SK-MEL-5 (cell line): ENCODE measurements around the gene DENND6A. TPM values are rescaled to one million over a fixed set of nuclear protein-coding genes. Genes with fewer than 3 reads are reported as not detected.
"Not testable (repeated sequence)": the region's sequence is repeated elsewhere in the genome, so short reads cannot be mapped to it uniquely, and the experiment has no call there.

Experiments used
- DNase-seq: peaks from one replicate; pipeline ENCODE4 v3.0.0-alpha.2; 2016; ENCODE audit warnings: low read depth, low spot score
- in situ Hi-C: cut with HindIII; loops from 2 replicates; pipeline ENCODE4 v1.10.0; 2016; ENCODE audit warnings: low sequenced_read_pairs, high pct_unique_total_duplicates, low pct_unique_long_range_greater_than_20kb
- total RNA-seq: library from RNA; depleted of rRNA; stranded (reverse); fragments of >200 nt; shearing (Covaris generic); gene quantifications from 2 replicates; pipeline ENCODE4 v1.2.3, GENCODE V29; 2014

The DENND6A gene
- total RNA-seq, 1 experiment from 2014 or later, result 27.0 TPM

DNA sequence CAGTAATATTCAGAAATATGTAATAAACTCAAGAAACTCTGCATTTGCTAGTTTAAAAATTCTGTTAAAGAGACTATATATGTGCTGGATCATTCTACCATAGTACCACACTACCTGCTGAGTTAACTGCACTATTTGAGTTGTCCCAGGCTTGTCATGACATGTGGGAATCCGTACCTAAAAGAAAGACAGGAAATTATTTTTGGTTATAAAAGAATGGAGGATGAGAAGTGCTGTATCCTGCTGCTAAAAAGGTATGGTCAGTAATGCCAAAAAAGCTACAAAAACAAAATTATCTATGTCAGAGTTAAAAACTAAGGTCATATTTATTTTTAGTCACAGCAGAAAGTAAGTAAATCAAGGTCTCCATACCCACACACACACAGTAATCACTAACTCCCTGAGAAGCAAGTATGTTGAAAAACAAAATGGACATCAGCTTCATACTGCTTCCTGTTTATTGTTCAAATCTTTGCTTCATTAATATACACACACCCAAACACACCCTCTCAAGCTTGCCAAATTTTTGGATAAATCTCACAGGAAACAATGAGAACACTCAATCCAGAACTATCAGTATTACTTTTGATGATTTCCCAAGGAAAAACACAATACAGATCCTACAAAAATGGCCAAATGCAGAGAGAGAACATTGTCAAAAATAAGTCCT is 33.7 kb downstream of the DENND6A start:
- in situ Hi-C loops, result loop anchor here (25.0 kb wide), 1 partner anchor 178 kb away; no protein-coding TSS in a partner anchor
- DNase-seq, result no peak

DNA sequence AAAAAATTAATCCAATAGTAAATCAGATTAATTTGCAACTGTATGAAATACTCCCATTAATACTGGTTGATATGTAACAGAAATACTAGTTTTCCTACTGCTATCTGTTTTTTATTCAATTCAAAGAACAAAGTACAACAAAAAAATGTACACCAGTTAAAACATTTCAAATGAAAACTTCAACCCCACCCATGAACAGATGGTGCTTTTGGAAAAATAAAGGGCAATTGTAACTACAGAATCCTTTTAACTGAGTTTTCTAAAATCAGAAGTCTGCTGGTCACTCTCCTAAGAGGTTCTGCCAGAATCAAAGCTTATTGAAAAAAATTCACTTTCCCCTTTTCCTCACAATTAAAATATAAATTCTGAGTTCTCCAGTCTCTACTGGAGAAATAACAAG is 34.3 kb downstream of the DENND6A start:
- no peak for DNase-seq
- in situ Hi-C loops, result loop anchor here (25.0 kb wide), 1 partner anchor 179 kb away; no protein-coding TSS in a partner anchor

DNA sequence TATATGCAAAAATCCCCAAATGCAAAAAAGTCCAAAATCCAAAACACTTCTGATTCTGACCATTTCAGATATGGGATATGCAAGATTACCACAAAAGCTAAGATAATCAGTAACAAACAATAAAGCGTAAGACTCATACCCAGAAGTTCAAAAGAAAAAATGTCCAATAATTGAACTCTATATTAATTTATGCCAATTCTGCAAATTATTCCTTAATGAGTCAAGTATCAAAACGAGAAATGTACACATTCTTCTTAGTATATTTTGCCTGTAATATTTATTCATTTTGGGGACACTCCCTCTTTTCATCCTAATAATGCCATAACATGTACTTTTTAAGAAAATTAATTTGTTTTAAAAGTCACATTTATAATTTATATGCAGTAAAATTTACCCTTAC is 37.1 kb downstream of the DENND6A start:
- in situ Hi-C loops, result loop anchor here (25.0 kb wide), 1 partner anchor 182 kb away; no protein-coding TSS in a partner anchor
- no peak for DNase-seq

DNA sequence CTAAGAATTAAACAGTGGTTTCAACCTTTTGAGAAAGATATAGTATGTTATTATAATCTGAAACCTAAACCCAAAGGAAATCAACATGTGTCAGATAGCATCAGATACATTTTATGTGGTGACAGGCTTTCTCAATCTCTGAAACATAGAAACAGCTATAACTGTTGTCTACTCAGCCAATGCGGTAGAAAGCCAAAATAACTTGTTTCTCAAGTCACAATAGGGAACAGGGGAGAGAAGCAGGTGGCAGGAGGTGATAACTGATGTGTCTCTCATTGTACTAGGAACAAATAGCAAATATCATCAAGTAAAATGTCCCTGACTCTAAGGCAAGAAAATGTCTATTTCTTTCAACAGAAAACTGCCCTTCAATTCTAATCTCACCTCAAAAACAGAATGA is 38.6 kb downstream of the DENND6A start:
- DNase-seq, result no peak
- in situ Hi-C loops, result loop anchor here (25.0 kb wide), 1 partner anchor 183 kb away; no protein-coding TSS in a partner anchor

DNA sequence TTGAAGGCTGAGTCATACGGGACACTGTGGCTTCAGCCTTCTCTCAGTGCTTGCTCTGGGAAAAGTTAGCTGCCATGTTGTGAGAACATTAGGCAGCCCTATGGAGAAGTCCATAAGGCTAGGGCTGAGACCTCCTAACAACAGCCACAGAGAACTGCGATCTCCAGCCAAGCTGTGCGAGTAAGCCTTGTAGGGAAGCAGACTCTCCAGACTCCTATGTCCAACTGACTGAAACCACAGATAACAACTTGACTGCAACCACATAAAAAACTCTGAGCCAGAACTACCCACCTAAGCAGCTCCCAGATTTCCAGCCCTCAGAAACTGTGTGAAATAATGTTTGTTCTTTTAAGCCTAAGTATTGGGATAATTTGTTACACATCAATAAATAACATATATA is 40.7 kb downstream of the DENND6A start:
- no peak for DNase-seq
- in situ Hi-C loops, result loop anchor here (25.0 kb wide), 1 partner anchor 185 kb away; no protein-coding TSS in a partner anchor

DNA sequence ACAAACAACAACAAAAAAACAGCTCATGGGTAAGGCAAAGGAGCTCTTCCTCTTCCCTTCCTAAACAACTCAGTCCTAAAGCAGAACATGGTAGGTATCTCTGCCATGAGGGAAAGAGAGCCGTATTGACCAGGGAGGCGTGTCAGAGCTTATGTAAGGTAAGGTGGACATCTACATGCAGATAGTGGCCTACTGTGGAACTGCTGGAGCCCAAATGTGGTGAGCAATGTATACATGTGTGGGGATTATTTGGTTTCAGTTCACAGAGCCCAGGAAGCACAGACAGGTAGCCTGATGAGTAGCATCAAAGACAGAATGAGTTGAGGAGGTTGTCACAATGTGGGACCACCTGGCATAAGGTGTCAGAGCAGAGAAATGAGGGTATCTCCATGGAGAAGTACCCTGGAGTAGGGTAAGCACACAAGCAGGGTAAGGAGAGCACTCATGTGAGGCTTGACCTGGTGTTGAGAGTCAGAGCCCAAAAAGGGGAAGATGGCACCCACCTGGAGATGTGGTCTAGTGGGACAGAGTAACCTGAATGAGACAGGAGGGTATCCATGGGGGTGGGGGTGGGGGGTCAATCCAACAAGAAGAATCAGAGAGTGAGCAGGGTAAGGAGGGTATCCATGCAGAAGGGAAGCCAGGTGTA is 45.5 kb downstream of the DENND6A start:
- in situ Hi-C loops, result no loop called here
- no peak for DNase-seq

DNA sequence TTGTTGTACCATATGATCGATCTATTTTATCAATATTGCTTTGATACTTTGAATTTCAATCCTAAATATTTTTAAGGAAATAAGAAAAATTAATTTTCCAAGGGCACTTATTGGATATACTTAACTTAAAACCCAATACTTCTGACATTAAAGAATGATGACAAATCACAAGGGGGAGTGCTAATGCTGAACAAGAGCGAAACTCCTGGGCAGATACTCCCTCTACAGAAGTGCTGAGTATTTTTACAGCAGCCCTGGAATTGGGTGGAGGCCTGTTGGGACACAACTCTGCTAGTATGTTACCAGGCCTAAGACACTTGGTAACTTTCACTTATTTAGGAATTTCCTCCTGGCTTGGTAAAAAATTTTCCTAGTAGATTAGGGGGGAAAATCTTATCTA is 46.2 kb downstream of the DENND6A start:
- DNase-seq, result peak; percentile 49
- in situ Hi-C loops, result no loop called here

DNA sequence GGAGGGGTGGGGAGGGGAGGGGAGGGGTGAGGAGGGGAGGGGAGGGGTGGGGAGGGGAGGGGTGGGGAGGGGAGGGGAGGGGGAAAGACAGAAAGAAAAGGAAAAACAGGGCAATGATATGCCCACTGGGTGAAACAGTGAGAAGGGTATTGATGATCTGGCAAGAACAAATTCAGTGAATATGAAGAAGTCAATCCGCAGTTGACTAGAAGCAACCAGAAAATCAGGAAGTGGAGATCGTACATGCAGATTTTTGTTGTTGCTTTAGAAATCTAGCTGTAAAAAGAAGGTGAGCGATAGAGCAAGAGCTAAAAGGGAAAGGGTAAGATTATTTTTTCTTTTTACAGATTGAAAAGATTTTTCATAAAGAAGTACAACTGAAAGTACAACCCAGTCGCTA is 48.1 kb downstream of the DENND6A start:
- in situ Hi-C loops, result no loop called here

DNA sequence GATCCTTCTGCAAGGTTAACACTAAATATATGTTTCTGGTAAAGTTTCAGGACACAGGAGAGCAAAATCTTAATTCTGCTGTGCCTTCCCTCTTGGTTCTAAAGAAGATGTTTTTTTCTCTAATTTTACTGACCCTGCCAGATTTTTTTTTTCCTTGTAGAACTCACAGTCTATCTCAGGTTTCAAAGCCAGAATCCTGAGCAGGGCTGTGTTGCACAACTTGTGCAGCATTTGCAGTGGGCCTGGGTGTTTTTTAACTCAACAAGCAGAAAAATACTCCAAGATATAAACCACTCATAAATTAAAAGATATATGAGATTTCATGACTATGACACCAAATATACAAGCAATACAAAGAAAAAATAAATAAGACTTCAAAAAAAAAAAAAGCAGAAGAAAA is 55.5 kb downstream of the DENND6A start:
- no peak for DNase-seq
- in situ Hi-C loops, result no loop called here

More for the DNA sequence above, 48.1 kb downstream of the DENND6A start:
- no peak for DNase-seq

DNA sequence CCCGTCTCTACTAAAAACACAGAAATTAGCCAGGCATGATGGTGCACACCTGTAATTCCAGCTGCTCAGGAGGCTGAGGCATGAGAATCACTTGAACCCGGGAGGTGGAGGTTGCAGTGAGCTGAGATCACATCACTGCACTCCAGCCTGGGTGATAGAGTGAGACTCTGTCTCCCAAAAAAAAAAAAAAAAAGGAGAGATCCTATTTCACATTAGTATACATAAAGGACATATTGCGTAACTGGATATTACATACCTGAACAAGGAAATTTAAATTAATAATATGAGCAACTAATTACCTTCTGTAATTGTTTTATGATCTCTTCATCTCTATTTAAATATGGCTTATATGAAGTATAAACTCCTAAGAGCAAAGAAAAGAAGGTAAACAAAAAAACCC is 58.6 kb downstream of the DENND6A start:
- in situ Hi-C loops, result not testable (repeated sequence)

DNA sequence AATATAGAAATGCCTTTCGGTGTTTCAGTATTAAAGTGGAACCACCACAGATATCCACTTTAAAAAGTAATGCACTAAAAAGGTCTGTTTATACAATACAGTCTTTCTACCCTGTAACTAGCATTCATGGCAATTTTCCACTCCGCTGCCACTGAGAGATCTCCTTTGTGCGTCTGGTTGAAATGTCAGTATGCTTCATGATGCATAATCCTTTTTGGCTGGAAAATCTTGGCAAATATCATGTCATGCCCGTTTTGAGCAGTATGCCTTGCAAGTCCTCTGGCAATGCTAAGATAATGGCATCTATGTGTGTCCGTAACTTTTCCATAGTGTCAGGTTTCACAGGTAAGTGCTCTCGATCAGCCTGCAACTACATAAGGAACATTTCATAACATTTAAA is 64.9 kb downstream of the DENND6A start:
- in situ Hi-C loops, result no loop called here
- peak; percentile 71 for DNase-seq

More for the DNA sequence above, 58.6 kb downstream of the DENND6A start:
- not testable (repeated sequence) for DNase-seq

DNA sequence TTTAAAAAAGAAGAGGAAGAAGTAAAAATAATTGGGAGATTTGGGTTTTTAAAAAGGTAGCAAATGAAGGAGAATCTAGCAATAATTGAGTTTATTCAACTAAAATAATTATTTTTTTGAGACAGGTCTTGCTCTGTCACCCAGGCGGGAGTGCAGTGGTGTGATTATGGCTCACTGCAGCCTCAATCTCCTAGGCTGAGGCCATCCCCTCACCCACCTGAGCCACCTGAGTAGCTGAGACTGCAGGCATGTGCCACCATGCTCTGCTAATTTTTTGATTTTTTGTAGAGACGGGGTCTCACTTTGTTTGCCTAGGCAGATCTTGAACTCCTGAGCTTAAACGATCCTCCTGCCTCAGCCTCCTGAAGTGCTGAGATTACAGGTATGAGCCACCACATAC is 68.1 kb downstream of the DENND6A start:
- no peak for DNase-seq
- in situ Hi-C loops, result no loop called here

DNA sequence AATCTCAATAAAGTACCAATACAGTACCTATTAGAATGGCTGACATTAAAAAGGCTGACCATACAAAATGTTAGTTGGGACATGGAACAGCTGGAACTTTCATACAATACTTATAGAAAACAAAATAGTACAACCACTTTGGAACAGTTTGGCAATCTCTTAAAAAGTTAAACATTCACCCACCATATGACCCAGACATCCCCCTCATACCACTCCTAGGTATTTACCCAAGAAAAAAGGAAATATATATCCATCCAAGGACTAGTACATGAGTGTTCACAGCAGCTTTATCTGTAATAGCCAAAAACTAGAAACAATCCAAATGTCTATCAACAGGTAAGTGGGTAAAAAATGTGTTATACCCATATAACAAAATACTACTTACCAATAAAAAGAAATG is 70.5 kb downstream of the DENND6A start:
- in situ Hi-C loops, result no loop called here

DNA sequence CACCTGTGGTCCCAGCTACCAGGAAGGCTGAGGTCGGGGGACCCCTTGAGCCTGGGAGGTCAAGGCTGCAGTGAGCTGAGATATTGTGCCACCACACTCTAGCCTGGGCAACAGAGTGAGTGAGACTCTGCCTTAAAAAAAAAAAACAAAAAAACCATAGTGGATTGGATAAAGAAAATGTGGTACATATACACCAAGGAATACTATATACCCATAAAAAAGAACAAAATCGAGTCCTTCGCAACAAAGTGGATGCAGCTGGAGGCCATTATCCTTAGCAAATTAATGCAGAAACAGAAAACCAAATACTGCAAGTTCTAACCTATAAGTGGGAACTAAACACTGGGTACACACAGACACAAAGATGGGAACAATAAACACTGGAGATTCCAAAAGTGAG is 75.1 kb downstream of the DENND6A start:
- in situ Hi-C loops, result no loop called here
- no peak for DNase-seq

More for the DNA sequence above, 70.5 kb downstream of the DENND6A start:
- DNase-seq, result no peak

DNA sequence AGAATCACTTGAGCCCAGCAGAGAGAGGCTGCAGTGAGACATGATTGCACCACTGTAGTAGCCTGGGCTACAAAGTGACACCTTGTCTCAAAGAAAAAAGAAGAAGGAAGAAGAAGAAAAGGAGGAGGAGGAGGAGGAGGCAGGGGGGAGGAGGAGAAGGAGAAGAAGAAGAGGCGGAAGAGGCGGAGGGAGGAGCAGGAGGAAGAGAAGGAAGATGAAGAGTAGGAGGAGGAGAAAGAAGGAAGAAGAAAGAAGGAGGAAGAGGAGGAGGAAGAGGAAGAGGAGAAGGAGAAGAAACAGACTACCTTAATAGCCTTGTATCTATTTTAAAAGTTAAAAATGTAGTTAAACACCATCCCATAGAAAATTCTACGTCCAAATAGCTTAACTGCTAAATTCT is 76.6 kb downstream of the DENND6A start:
- in situ Hi-C loops, result no loop called here

DNA sequence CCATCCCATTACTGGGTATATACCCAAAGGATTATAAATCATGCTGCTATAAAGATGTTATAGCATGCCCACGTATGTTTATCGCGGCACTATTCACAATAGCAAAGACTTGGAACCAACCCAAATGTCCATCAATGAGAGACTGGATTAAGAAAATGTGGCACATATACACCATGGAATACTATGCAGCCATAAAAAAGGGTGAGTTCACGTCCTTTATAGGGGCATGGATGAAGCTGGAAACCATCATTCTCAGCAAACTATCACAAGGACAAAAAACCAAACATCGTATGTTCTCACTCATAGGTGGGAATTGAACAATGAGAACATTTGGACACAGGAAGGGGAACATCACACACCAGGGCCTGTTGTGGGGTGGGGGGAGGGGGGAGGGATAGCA is 81.0 kb downstream of the DENND6A start:
- DNase-seq, in situ Hi-C loops: not testable (repeated sequence)

More for the DNA sequence above, 76.6 kb downstream of the DENND6A start:
- no peak for DNase-seq

DNA sequence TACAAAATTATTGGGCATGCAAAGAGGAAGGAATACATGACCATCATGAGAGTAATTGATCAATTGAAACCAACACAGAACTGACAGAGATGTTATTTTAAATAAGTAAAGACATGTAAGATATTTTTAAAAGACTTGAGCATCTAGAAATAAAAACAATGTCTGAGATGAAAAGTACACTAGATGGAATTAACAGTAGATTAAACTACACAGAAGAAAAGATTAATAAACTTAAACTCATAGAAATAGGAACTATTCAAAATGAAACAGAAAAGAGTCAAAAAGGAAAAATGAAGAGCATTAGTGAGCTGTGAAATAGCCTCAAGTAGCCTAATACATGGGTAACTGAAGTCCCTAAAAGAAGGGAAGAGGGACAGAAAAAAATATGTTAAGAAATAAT is 87.2 kb downstream of the DENND6A start:
- DNase-seq, result no peak
- in situ Hi-C loops, result no loop called here

DNA sequence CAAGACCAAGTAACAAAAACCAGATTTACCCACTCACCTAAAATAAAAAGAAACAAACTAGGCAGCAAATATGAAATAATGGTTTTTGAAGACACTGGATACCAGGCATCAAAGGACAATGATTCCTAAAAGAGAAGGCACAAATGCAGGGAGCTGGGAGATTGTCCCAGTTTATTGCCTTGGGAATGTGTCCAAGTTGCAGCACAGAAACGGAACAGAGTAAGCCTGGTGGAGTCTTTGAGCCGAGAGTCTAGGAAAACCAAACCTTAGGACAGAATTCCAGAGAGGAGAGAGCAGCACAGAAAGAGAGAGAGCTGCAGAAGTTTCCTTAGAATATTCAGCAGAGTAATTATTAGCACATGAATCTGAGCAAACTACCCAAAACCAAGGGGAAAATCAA is 87.9 kb downstream of the DENND6A start:
- in situ Hi-C loops, result no loop called here
- no peak for DNase-seq

DNA sequence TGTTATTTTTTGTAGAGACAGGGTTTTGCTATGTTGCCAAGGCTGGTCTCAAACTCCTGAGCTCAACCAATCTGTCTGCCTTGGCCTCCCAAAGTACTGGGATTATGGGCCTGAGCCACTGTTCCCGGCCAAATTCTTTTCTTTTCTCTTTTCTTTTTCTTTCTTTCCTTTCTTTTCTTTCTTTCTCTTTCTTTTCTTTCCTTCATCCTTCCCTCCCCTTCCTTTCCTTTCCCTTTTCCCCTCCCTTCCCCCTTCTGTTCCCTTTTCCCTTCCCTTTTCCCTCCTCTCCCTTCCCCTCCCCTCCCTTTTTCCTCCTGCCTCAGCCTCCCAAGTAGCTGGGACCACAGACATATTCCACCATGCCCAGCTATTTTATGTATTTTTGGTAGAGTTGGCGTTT is 92.7 kb downstream of the DENND6A start:
- no peak for DNase-seq
- in situ Hi-C loops, result no loop called here
